NCI-H748 (cell line): ENCODE data around the gene TTC13.

Experiments
- DNase-seq: peaks from one replicate; lab custom pipeline; 2025; ENCODE audit not compliant: unreplicated experiment; lab: John Stamatoyannopoulos, UW

Gene TTC13

DNA sequence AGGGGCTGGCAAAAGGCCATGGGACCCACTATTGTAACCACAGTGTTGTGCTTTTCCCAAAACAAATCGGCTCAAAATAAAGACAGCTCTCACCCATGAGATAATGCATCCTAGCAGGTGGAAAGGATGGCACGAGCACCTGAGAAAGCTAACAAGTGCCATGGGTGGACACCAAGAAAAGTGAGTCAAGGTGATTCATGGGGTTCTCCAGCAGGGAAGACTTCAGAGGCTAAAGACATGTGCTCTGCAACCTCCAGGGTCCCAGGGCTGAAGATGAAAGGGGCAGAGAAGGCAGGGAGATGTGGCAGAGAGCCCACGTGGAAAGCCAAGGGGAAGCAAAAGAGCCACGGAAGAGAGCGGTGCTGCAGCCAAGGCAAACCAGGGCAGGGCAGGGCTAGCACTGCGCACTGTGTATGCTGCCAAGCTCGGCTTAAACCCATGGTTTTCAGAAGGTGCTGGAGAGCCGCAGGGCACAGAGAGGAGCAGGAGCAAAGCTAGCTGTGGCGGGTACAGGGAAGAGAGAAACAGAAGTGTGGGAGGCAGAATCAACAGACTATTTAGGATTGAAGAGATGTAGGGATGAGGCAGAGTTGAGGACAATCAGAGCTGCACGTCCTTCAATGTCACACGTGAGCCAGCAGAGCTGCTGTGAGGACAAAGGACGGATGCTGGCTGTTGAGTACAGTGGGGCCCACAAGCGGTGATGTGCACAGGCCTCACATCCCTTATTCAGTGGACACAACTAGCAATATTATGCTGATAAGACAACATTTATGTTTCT is 68.5 kb downstream of the TTC13 start:
- no peak for DNase-seq

DNA sequence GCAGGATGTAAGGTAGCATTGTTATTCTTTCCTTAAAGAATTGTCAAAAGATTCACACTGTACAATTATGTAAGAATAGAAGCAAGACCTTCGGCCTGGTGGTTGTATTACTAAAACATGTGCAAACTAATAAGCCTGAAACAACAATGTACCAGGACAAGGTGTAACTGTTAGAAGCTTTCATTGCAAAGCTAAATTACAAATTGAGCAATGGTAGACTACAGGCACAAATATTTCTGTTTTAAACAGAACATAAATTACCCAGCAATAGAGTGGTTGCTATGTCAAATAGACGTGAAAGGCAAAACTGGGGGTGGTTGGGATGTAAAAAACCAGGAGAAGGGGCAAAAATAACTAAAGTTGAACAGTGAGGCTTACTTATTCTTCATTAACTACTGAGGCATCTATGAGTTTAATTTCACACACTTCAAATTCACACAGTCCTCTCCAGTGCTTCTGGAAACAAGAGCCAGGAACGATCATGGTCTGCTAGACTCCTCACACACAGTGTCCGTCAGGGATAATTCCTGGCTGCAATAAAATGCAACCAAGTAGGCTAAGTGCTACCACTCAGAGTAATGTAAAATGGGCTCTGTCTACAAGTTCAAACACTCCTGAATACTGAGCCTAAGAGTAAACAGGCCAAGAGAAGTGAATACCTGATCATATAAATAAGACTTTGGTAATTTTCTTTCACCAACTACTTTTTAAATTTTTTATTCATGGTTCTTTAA is 71.0 kb downstream of the TTC13 start:
- DNase-seq: no peak

GRCh38 chr1:230906226-230906625 is 72.4 kb downstream of the TTC13 start:
- no peak for DNase-seq

DNA sequence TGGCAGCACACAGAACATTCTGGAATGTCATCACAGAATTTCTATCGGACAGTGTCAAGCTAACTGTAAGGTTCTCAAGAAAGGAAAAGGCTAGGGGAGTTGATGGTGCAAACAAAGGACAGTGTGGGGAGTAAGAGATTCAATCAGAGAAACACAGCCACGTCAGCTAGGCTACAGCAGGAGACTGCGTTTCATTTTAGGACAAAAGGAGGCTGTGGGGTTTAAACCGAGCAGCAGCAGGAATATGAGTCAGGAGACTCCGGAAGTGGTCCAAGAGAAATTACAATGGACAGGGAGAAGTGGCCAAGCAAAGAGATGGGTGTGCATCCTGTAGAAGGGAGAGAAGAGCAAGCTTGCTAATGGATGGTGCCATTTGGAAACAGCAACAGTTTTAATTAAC is 72.9 kb downstream of the TTC13 start:
- no peak for DNase-seq

DNA sequence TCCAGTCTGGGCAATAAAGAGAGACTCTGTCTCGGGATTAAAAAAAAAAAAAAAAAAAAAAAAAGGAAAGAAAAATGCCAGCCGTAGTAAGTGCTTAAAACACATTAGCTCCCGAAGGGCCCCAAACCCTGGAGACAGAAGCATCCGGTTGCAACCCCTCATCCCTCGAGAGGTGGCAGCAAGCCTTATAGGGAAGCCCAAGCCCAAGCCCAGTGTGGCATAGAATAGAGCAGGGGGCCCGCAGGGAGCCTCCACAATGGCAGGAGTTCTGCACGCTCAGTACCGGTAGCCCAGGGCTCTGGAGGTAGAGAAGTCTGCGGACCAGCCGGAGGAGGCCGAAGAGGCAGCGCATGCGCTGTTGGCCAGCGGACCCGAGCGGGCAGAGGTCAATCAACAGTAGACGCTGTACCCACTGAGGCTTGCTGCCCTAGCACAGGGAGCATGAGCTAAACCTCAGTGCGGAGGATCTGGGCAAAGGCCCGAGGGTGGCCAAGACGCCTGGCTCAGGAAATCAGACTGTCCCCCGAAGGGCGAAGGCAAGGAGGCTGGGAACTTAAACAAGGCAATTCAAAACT is 76.2 kb downstream of the TTC13 start:
- DNase-seq: no peak

- no peak for DNase-seq
Measured at GRCh38 chr1:230901671-230902070, 77.0 kb downstream of the TTC13 start.

DNA sequence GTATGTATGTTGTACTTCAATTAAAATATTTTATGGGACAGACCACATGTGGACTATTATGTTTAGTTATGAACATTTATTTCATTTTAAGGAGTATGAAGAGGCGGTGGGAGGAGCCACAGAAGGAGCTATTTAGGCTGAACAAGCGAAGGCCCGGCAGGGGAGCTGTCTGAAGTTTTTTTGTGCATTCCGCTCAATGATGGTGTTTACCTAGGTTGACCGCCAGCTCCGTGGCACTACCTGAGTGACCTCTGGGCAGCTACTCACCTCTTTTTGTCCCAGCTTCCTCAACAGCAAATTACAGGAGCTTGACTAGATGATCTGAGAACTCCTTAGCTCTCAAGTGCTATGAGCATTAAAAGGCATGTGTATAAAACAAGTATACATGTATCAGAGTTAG is 77.7 kb downstream of the TTC13 start:
- no peak for DNase-seq

DNA sequence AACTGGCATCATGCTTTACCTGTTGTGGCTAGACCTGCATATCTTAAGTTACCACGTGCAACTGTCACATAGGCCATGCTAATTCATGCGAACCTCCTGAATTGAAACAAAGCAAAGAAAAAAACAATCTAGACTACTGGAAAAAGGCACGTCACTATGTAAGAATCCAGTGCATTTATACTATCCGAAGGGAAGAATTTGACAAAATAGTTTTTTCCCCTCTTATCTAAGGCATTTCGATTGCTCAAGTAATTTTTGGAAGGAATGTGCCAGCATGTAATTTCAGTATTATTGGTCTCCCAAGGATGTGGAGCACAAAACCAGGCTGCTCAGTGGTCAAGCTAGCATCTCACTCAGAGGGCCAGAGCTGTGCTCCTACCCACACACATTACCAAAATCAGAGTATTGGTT is 78.8 kb downstream of the TTC13 start:
- DNase-seq: no peak

DNA sequence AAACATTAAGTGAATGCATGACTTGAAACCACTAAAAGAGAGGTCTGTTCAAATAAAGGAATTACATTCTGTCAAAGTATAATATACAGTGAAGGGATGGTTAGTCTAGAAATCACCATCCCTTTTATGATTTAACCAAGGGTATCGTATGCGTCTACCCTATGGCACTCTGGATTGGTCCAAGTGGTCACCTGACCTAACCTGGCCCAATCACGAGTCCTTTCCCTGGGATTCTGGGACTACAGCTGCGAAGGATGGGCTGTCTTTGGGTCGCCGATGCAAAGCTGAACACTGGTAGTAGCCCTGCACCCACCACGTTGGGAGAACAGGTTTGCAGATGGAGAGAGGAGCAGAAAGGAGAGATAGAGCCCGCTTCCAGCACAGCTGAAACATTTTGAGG is 79.9 kb downstream of the TTC13 start:
- no peak for DNase-seq

GRCh38 chr1:230898144-230898543 is 80.5 kb downstream of the TTC13 start:
- DNase-seq: no peak

GRCh38 chr1:230896779-230897178 is 81.9 kb downstream of the TTC13 start:
- no peak for DNase-seq

DNA sequence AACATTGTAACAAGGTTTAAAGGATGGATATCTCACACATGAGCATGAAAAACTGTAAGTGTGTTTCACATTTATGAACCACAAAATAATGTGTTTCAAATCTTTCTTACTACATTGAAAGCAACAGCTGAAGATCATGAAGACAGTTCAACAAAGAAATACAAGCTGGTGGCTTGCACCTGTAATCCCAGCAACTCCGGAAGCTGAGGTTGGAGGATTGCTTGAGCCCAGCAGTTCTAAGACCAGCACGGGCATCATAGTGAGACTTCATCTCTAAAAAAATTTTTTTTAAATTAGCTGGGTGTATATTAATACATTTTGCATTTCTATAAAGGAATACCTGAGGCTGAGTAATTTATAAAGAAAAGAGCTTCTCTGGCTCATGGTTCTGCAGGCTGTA is 83.2 kb downstream of the TTC13 start:
- DNase-seq: no peak

- DNase-seq: no peak
Measured at GRCh38 chr1:230894664-230895063, 84.0 kb downstream of the TTC13 start.

DNA sequence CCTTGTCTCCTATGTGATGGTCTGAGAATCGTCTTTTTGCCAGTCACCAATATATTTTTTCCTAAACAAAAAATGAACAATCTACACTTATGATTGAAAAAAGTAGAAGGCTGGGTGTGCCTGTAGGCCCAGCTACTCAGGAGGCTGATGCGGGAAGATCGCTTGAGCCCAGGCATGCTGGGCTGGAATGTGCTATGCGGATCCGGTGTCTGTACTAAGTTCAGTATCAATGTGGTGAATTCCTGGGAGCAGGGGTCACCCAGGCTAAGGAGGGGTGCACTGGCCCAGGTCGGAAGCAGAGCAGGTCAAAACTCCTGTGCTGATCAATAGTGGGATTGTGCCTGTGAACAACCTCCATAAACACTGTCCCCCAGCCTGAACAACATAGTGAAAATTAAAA is 84.6 kb downstream of the TTC13 start:
- no peak for DNase-seq

GRCh38 chr1:230892018-230892491 is 86.6 kb downstream of the TTC13 start:
- no peak for DNase-seq

DNA sequence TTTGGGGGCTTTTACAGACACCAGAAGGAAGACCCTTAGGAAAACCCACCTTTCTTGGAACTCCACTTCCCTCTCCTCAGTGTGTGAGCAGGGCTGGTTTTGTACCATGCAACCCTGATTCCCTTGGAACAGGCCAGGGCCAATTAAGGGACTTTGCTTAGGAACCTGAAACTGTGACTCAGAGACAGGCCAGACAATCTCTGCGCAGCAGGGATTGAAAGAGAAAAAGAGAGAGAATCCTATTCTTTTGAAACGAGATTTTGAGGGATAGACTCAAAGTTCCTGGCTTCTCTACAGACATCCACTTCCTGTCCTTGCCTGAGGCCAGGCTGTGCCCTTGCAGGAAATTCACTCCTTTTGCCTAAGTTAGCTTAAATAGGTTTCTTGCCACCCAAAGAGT is 87.2 kb downstream of the TTC13 start:
- no peak for DNase-seq

- no peak for DNase-seq
Measured at GRCh38 chr1:230884646-230885045, 94.0 kb downstream of the TTC13 start.

DNA sequence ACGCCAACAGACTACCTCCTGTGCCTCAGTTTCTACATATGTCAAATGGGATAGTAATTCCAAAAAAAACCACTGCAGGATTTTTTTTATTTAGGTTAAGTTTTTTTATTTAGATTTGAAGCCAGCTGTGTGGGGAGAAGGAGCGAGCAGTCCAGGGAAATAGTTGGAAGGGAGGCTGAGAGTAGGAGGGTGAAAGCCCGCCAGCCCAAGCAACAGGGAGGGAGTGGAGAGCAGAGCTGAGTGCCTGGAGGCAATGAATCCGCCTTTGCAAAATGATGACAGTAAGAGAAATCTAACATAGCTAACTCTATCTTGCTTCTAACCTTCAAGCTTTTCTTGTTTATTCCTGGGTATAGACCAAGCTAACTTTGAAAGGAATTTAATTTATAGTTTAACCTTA is 94.7 kb downstream of the TTC13 start:
- no peak for DNase-seq

DNA sequence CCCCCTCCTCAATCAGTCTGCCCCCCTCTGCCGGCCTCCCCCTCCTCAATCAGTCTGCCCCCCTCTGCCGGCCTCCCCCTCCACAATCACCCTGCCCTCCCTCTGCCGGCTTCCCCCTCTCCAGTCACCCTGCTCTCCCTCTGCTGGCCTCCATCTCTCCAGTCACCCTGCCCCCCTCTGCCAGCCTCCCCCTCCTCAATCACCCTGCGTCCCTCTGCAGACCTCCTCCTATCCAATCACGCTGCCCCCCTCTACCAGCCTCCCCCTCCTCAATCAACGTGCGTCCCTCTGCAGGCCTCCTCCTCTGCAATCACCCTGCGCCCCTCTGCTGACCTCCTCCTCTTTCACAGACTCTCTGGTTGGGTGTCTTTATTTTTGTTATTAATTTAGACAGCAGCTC is 98.9 kb downstream of the TTC13 start:
- DNase-seq: no peak

DNA sequence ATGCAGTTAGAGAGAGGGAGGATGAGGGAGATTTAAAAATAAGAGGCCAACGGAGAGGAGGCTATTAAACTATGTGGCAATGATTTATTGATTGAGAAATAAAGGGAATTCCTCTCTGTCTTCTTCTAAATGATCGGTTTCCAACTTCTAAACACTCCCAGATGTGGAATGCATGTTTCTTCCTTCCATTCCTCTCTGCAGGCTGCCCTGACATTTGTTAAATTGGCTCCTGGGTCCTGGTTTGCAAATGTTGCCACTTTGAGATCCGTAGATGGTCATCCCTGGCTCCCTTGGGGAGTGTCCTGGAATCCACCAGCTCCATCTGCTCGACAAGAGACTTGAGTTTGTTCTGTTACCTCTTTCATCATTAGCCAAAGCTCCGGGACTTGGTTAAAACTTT is 100.1 kb downstream of the TTC13 start:
- DNase-seq: no peak

GRCh38 chr1:230877924-230878590 is 100.6 kb downstream of the TTC13 start:
- DNase-seq: no peak
